Inferior parietal cortex (tissue), 1 donor: Measurements from ENCODE around the gene CNIH2.
"Not testable (repeated sequence)": the region's sequence is repeated elsewhere in the genome, so short reads cannot be mapped to it uniquely, and the experiment has no call there.

Source experiments
- DNase-seq: peaks from one replicate; pipeline ENCODE4 v3.0.0-alpha.2; 2016; ENCODE audit errors: extremely low spot score

The CNIH2 gene

GRCh38 chr11:66276619-66277018 is 1.4 kb upstream of the CNIH2 start:
- not testable (repeated sequence) for DNase-seq

- DNase-seq = not testable (repeated sequence)
Observed at GRCh38 chr11:66277064-66277463, 911 bp upstream of the CNIH2 start.

GRCh38 chr11:66278363-66279091 is 552 bp downstream of the CNIH2 start:
- DNase-seq = no peak

GRCh38 chr11:66279092-66279734 is 1.2 kb downstream of the CNIH2 start:
- no peak for DNase-seq

- DNase-seq = no peak
Observed at GRCh38 chr11:66280428-66280827, 2.5 kb downstream of the CNIH2 start.

- no peak for DNase-seq
Observed at GRCh38 chr11:66281001-66281400, 3.0 kb downstream of the CNIH2 start.

GRCh38 chr11:66281776-66282467 is 3.9 kb downstream of the CNIH2 start:
- no peak for DNase-seq

GRCh38 chr11:66282468-66283455 is 4.8 kb downstream of the CNIH2 start:
- DNase-seq = peak; percentile 97

- DNase-seq = no peak
Observed at GRCh38 chr11:66283461-66284105, 5.6 kb downstream of the CNIH2 start.

GRCh38 chr11:66284526-66285078 is 6.6 kb downstream of the CNIH2 start:
- DNase-seq = no peak

- DNase-seq = no peak
Observed at GRCh38 chr11:66285250-66285947, 7.4 kb downstream of the CNIH2 start.

- DNase-seq = no peak
Observed at GRCh38 chr11:66286699-66287098, 8.7 kb downstream of the CNIH2 start.

- no peak for DNase-seq
Observed at GRCh38 chr11:66287211-66287888, 9.4 kb downstream of the CNIH2 start.

GRCh38 chr11:66287889-66288670 is 10.1 kb downstream of the CNIH2 start:
- DNase-seq = no peak

GRCh38 chr11:66288671-66289547 is 10.9 kb downstream of the CNIH2 start, which contains the start of gene YIF1A:
YIF1A (minus strand) TSS chr11:66289143; CDS start chr11:66288985, 158 bp downstream.
- DNase-seq = peak; percentile 99

- DNase-seq = no peak
Observed at GRCh38 chr11:66289548-66290329, 11.8 kb downstream of the CNIH2 start.

- no peak for DNase-seq
Observed at GRCh38 chr11:66290330-66290621, 12.3 kb downstream of the CNIH2 start.
